Thyroid gland (tissue), 4 donors: ENCODE results near the gene KCNJ13.

ENCODE experiments used
- CTCF ChIP-seq, 6 experiments: fragments of 200-600 bp in 3 of 6; fragments of 450-650 bp in 3 of 6; sonication (generic) in 3 of 6; IDR thresholded peaks; one replicate each; pipeline ENCODE4 v1.5.1; 2016 to 2019; ENCODE audit warnings: antibody characterized with exemption in 6 of 6, mild to moderate bottlenecking in 2 of 6, inconsistent platforms in 1 of 6, moderate library complexity in 1 of 6
- POLR2A ChIP-seq, 2 donors: fragments of 450-650 bp; IDR thresholded peaks; one replicate each; pipeline ENCODE4 v1.6.1; 2017; ENCODE audit warnings: antibody characterized with exemption in 2 of 2, mild to moderate bottlenecking in 2 of 2, moderate library complexity in 1 of 2

- TF ChIP-seq CTCF (IDR thresholded peaks at IDR 0.05) (no peak), POLR2A (IDR thresholded peaks at IDR 0.05) (no peak)
Observed at GRCh38 chr2:232815569-232815968, 39.2 kb upstream of the KCNJ13 start.
